B cell (primary cell): ENCODE data around the gene HYI. TPM values are rescaled to one million over a fixed set of nuclear protein-coding genes. Genes with fewer than 3 reads are reported as not detected.
"Not testable (repeated sequence)": the region's sequence is repeated elsewhere in the genome, so short reads cannot be mapped to it uniquely, and the experiment has no call there.

Experiments
- ATAC-seq: fragments of 200-7000 bp; cut with Tn5 transposase; one replicate; pipeline ENCODE4 v1.10.0; 2021; ENCODE audit warnings: low read depth, mild to moderate bottlenecking, moderate number of reproducible peaks, moderate library complexity
- CTCF ChIA-PET: fragments of 350-600 bp; sonication (Branson Sonifier 250); formaldehyde crosslinking; loops from one replicate; lab custom pipeline; 2021; ENCODE audit warnings: antibody characterized with exemption, inconsistent platforms; lab: Charles Lee
- POLR2A ChIA-PET: fragments of 350-600 bp; sonication (Branson Sonifier 250); formaldehyde crosslinking; loops from one replicate; lab custom pipeline; 2021; ENCODE audit warnings: antibody characterized with exemption; lab: Charles Lee
- DNase-seq: peaks from one replicate; pipeline ENCODE4 v3.0.0; 2013
- H2AFZ ChIP-seq: 2 replicates; pipeline ENCODE4 v1.6.1; 2012; ENCODE audit warnings: mild to moderate bottlenecking, low read depth, low read length; ENCODE audit not compliant: insufficient read depth, poor library complexity, severe bottlenecking
- H3K27ac ChIP-seq, 2 donors: 1 replicate in 1 of 2; 2 replicates in 1 of 2; pipeline ENCODE4 v1.5.1; 2012 to 2013; ENCODE audit warnings: low read length in 2 of 2, mild to moderate bottlenecking in 2 of 2, moderate library complexity in 1 of 2
- H3K27me3 ChIP-seq, 4 experiments: fragments of 200-600 bp in 1 of 4; sonication (generic) in 1 of 4; replicated peaks in 1 of 4; 1 replicate in 2 of 4; 2 replicates in 2 of 4; pipeline versions ENCODE4 v1.6.1 to v1.7.0; 2013 to 2016; ENCODE audit warnings: low read length in 3 of 4, mild to moderate bottlenecking in 2 of 4, mixed read lengths in 1 of 4, moderate library complexity in 1 of 4; ENCODE audit not compliant: insufficient read depth in 4 of 4, control insufficient read depth in 3 of 4; ENCODE audit errors: control extremely low read depth in 1 of 4
- H3K36me3 ChIP-seq, 2 experiments: replicated peaks in 1 of 2; 1 replicate in 1 of 2; 2 replicates in 1 of 2; pipeline versions ENCODE4 v1.6.1 to v1.7.1; 2013; ENCODE audit warnings: low read length in 1 of 2; ENCODE audit not compliant: insufficient read depth in 2 of 2, control insufficient read depth in 1 of 2; ENCODE audit errors: control extremely low read depth in 1 of 2, extremely low read depth in 1 of 2
- H3K4me1 ChIP-seq, 2 donors: fragments of 200-600 bp in 1 of 2; sonication (generic) in 1 of 2; 1 replicate in 1 of 2; 2 replicates in 1 of 2; pipeline versions ENCODE4 v1.5.1 to v1.6.1; 2013 to 2017; ENCODE audit warnings: low read length in 2 of 2; ENCODE audit not compliant: control insufficient read depth in 2 of 2, insufficient read depth in 2 of 2
- H3K4me2 ChIP-seq: replicated peaks from 2 replicates; pipeline ENCODE3; 2012; ENCODE audit warnings: mild to moderate bottlenecking, low read depth, low read length; ENCODE audit not compliant: poor library complexity, severe bottlenecking
- H3K4me3 ChIP-seq, 5 experiments: fragments of 200-600 bp in 1 of 5; sonication (generic) in 1 of 5; 1 replicate in 3 of 5; 2 replicates in 2 of 5; pipeline versions ENCODE4 v1.5.1 to v1.7.0; 2011 to 2016; ENCODE audit warnings: low read length in 4 of 5, mild to moderate bottlenecking in 4 of 5, low read depth in 2 of 5, control low read depth in 1 of 5, moderate library complexity in 1 of 5; ENCODE audit not compliant: insufficient read depth in 1 of 5; ENCODE audit errors: control extremely low read depth in 1 of 5, extremely low read depth in 1 of 5
- H3K79me2 ChIP-seq: fragments of 200-600 bp; sonication (generic); one replicate; pipeline ENCODE4 v1.6.0; 2016; ENCODE audit warnings: low read length; ENCODE audit not compliant: control insufficient read depth, insufficient read depth
- H3K9ac ChIP-seq: fragments of 200-600 bp; sonication (generic); 2 replicates; pipeline ENCODE4 v1.6.1; 2017; ENCODE audit warnings: mild to moderate bottlenecking, low read length, moderate library complexity
- H3K9me3 ChIP-seq, 3 donors: one replicate each; pipeline versions ENCODE4 v1.6.1 to v1.7.1; 2013; ENCODE audit warnings: low read length in 2 of 3; ENCODE audit not compliant: control insufficient read depth in 2 of 3, insufficient read depth in 1 of 3; ENCODE audit errors: control extremely low read depth in 1 of 3
- H4K20me1 ChIP-seq: 2 replicates; pipeline ENCODE4 v1.6.0; 2012; ENCODE audit warnings: mild to moderate bottlenecking, low read length; ENCODE audit not compliant: insufficient read depth, control insufficient read depth, poor library complexity, severe bottlenecking
- H3K27ac Mint-ChIP-seq: one replicate; pipeline ENCODE4 v1.8.0; 2021; ENCODE audit warnings: mixed read lengths
- H3K27me3 Mint-ChIP-seq: one replicate; pipeline ENCODE4 v1.8.0; 2021; ENCODE audit warnings: mixed read lengths
- H3K4me1 Mint-ChIP-seq: one replicate; pipeline ENCODE4 v1.8.0; 2021; ENCODE audit warnings: mixed read lengths
- H3K4me3 Mint-ChIP-seq: one replicate; pipeline ENCODE4 v1.8.0; 2021; ENCODE audit warnings: mixed read lengths
- H3K9me3 Mint-ChIP-seq: one replicate; pipeline ENCODE4 v1.8.0; 2022; ENCODE audit warnings: mixed read lengths; ENCODE audit not compliant: insufficient read depth
- CTCF ChIP-seq: fragments of 200-600 bp; IDR thresholded peaks from one replicate; pipeline ENCODE4 v1.8.0; 2022; ENCODE audit warnings: antibody characterized with exemption, mild to moderate bottlenecking
- EZH2 ChIP-seq: IDR thresholded peaks from 2 replicates; pipeline ENCODE4 v1.6.1; 2012; ENCODE audit warnings: borderline replicate concordance, low read depth, mild to moderate bottlenecking, moderate library complexity, low read length; ENCODE audit not compliant: insufficient read depth, poor library complexity, severe bottlenecking
- WGBS: methylation state at CpG from one replicate; pipeline ENCODE4 v1.1.5; 2013; ENCODE audit warnings: missing lambda C conversion rate; ENCODE audit not compliant: insufficient coverage; 5-methylcytosine and 5-hydroxymethylcytosine counted together
- intact Hi-C: fragments of 100-400 bp; cut with micrococcal nuclease; formaldehyde crosslinking; loops from one replicate; pipeline ENCODE4 v1.10.0; 2022
- polyA plus RNA-seq: library from polyadenylated mRNA; depleted of rRNA; stranded (reverse); fragments of >200 nt; gene quantifications from 2 replicates; pipeline ENCODE4 v1.2.3, GENCODE V29; 2012
- total RNA-seq, 2 donors: library from RNA; stranded (reverse); fragments of 120-200 nt in 1 of 2; gene quantifications; 1 replicate in 1 of 2; 2 replicates in 1 of 2; pipeline versions ENCODE4 v1.2.3 to v1.2.4, GENCODE V29; 2013 to 2022

The HYI gene
- total and polyA plus RNA-seq, 2 donors (not counting 1 experiment from before 2014, with no cell fraction given), result 21.0 to 26.5 TPM

- H3K9ac ChIP-seq, result no peak overlapping the region
- Mint-ChIP-seq H3K4me3 (no peak overlapping the region), H3K27ac (peak overlapping the region; percentile 34), H3K9me3 (no peaks in the 10 kb centered on the region), H3K27me3 (no peaks in the 10 kb centered on the region), H3K4me1 (peaks cover 3% of the 10 kb centered on the region)
- DNase-seq, result peak; percentile 79
- H3K36me3 ChIP-seq, result peaks cover 3 to 44% of the 10 kb centered on the region in 2 experiments
- no peak overlapping the region for H3K4me2 ChIP-seq
- H4K20me1 ChIP-seq, result no peaks in the 10 kb centered on the region
- peak; percentile 96 for ATAC-seq
- no peak overlapping the region for H2AFZ ChIP-seq
- no peak overlapping the region for H3K4me3 ChIP-seq
- no peaks in the 10 kb centered on the region for H3K4me1 ChIP-seq
- no peaks in the 10 kb centered on the region for H3K9me3 ChIP-seq
- no peaks in the 10 kb centered on the region for H3K79me2 ChIP-seq
- H3K27ac ChIP-seq, result no peak overlapping the region
- ChIA-PET POLR2A (interaction anchor here (1.1 kb wide), 1 partner anchor 188 kb away, joined by 6 read pairs; no protein-coding TSS in a partner anchor), CTCF (interaction anchor here (0.6 to 7.9 kb wide), 28 partner anchors 10 to 834 kb away, joined by 3 to 332 read pairs (median 5); partner anchors contain the start of genes CDC20, CFAP57, EBNA1BP2 and ELOVL1)
- no peaks in the 10 kb centered on the region for H3K27me3 ChIP-seq
- intact Hi-C loops, result loop anchor here (1.0 to 2.0 kb wide), 2 partner anchors 46 to 176 kb away; partner anchors contain the start of gene ELOVL1
- WGBS, result 87% methylated on average over 5 of the region's 5 CpGs
- TF ChIP-seq CTCF, result peak; percentile 79
- no peak for TF ChIP-seq EZH2
Observed at GRCh38 chr1:43414634-43415223, 39.0 kb downstream of the HYI start.

- H3K27ac Mint-ChIP-seq, POLR2A ChIA-PET, H3K9me3 ChIP-seq, H4K20me1 ChIP-seq, intact Hi-C loops, ATAC-seq, H3K4me3 Mint-ChIP-seq, H3K27me3 ChIP-seq, H3K4me1 ChIP-seq, H3K27ac ChIP-seq, H3K9ac ChIP-seq, H3K4me1 Mint-ChIP-seq, H3K9me3 Mint-ChIP-seq, H3K27me3 Mint-ChIP-seq, DNase-seq, H3K4me3 ChIP-seq, H2AFZ ChIP-seq, H3K79me2 ChIP-seq, H3K4me2 ChIP-seq: not testable (repeated sequence)
- WGBS, result 100% methylated on average over 1 of the region's 1 CpG
- CTCF ChIA-PET, result interaction anchor here (1.1 to 7.9 kb wide), 5 partner anchors 33 to 184 kb away, joined by 3 to 332 read pairs (median 12); partner anchors contain the start of gene CDC20
- H3K36me3 ChIP-seq, result peaks cover 3 to 43% of the 10 kb centered on the region in 2 experiments
Observed at GRCh38 chr1:43413426-43413825, 40.3 kb downstream of the HYI start.
